Middle frontal gyrus (tissue), 1 donor: ENCODE results near the gene TLR8.
"Not testable (repeated sequence)": the region's sequence is repeated elsewhere in the genome, so short reads cannot be mapped to it uniquely, and the experiment has no call there.

Experiments
- DNase-seq: peaks from one replicate; pipeline ENCODE4 v3.0.0-alpha.2; 2015; ENCODE audit warnings: low spot score; ENCODE audit errors: extremely low spot score

The TLR8 gene

GRCh38 chrX:12896935-12897334, 9.5 kb upstream of the TLR8 start:
- no peak for DNase-seq

GRCh38 chrX:12898073-12898472, 8.3 kb upstream of the TLR8 start:
- no peak for DNase-seq

GRCh38 chrX:12899506-12899905, 6.9 kb upstream of the TLR8 start:
- DNase-seq = no peak

- no peak for DNase-seq
Measured at GRCh38 chrX:12901486-12901885, 4.9 kb upstream of the TLR8 start.

- DNase-seq = no peak
Measured at GRCh38 chrX:12903646-12904045, 2.8 kb upstream of the TLR8 start.

- DNase-seq = no peak
Measured at GRCh38 chrX:12910423-12911121, 4.2 kb downstream of the TLR8 start.

GRCh38 chrX:12911122-12911470, 4.7 kb downstream of the TLR8 start:
- no peak for DNase-seq

GRCh38 chrX:12912791-12913482, 6.5 kb downstream of the TLR8 start:
- DNase-seq = no peak

- DNase-seq = no peak
Measured at GRCh38 chrX:12917753-12918152, 11.3 kb downstream of the TLR8 start.

- DNase-seq = no peak
Measured at GRCh38 chrX:12919051-12919450, 12.6 kb downstream of the TLR8 start.

- DNase-seq = no peak
Measured at GRCh38 chrX:12919620-12920019, 13.2 kb downstream of the TLR8 start.

GRCh38 chrX:12920990-12921389, 14.6 kb downstream of the TLR8 start:
- no peak for DNase-seq

GRCh38 chrX:12921886-12922598, 15.6 kb downstream of the TLR8 start:
- no peak for DNase-seq

GRCh38 chrX:12922599-12922919, 16.1 kb downstream of the TLR8 start:
- DNase-seq = no peak

- no peak for DNase-seq
Measured at GRCh38 chrX:12929701-12930100, 23.3 kb downstream of the TLR8 start.

- DNase-seq = no peak
Measured at GRCh38 chrX:12930150-12930549, 23.7 kb downstream of the TLR8 start.

- no peak for DNase-seq
Measured at GRCh38 chrX:12932244-12932643, 25.8 kb downstream of the TLR8 start.

- DNase-seq = no peak
Measured at GRCh38 chrX:12934850-12935249, 28.4 kb downstream of the TLR8 start.

GRCh38 chrX:12936947-12937346, 30.5 kb downstream of the TLR8 start:
- no peak for DNase-seq

GRCh38 chrX:12940471-12940870, 34.1 kb downstream of the TLR8 start:
- not testable (repeated sequence) for DNase-seq

GRCh38 chrX:12943592-12943991, 37.2 kb downstream of the TLR8 start:
- DNase-seq = not testable (repeated sequence)

- DNase-seq = not testable (repeated sequence)
Measured at GRCh38 chrX:12944452-12944851, 38.0 kb downstream of the TLR8 start.

GRCh38 chrX:12945494-12945893, 39.1 kb downstream of the TLR8 start:
- no peak for DNase-seq
